Neural crest cell (in vitro differentiated cells): ENCODE data around the gene PTGFR. TPM values are rescaled to one million over a fixed set of nuclear protein-coding genes. Genes with fewer than 3 reads are reported as not detected.

ENCODE experiments used
- DNase-seq: peaks from one replicate; pipeline ENCODE4 v3.0.0; 2021; ENCODE audit warnings: low read depth, mixed read lengths, low spot score
- H3K27ac Mint-ChIP-seq: one replicate; pipeline ENCODE4 v1.8.0; 2021; ENCODE audit warnings: mild to moderate bottlenecking, mixed read lengths; ENCODE audit not compliant: unreplicated experiment
- H3K27me3 Mint-ChIP-seq: 2 replicates; pipeline ENCODE4 v1.8.0; 2021; ENCODE audit warnings: low read depth, mild to moderate bottlenecking, mixed read lengths
- H3K36me3 Mint-ChIP-seq: 2 replicates; pipeline ENCODE4 v1.8.0; 2021; ENCODE audit warnings: low read depth, mild to moderate bottlenecking, mixed read lengths
- H3K4me1 Mint-ChIP-seq: 2 replicates; pipeline ENCODE4 v1.8.0; 2021; ENCODE audit warnings: mixed read lengths
- H3K4me3 Mint-ChIP-seq: one replicate; pipeline ENCODE4 v1.8.0; 2021; ENCODE audit warnings: mild to moderate bottlenecking, mixed read lengths
- H3K9me3 Mint-ChIP-seq: 2 replicates; pipeline ENCODE4 v1.8.0; 2021; ENCODE audit warnings: mixed read lengths
- long read RNA-seq: library from polyadenylated mRNA; unstranded; transcript quantifications from one replicate; pipeline ENCODE4 v2.0.0, GENCODE V29; 2020
- total RNA-seq: library from RNA; stranded (reverse); gene quantifications from 2 replicates; pipeline ENCODE4 v1.2.1, GENCODE V29; 2021
- TF ChIP-seq, protein P1 (sequence below): fragments of 200-600 bp; sonication (generic); conservative IDR thresholded peaks from 2 replicates; pipeline ENCODE4 v1.5.0; 2021; ENCODE audit warnings: antibody characterized with exemption, mild to moderate bottlenecking

PTGFR gene, protein sequence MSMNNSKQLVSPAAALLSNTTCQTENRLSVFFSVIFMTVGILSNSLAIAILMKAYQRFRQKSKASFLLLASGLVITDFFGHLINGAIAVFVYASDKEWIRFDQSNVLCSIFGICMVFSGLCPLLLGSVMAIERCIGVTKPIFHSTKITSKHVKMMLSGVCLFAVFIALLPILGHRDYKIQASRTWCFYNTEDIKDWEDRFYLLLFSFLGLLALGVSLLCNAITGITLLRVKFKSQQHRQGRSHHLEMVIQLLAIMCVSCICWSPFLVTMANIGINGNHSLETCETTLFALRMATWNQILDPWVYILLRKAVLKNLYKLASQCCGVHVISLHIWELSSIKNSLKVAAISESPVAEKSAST
- total RNA-seq: 0.07 and 0.32 TPM in 2 replicates
- long read RNA-seq, full-length matches to known transcripts: 1 of 1 reads
- long read RNA-seq, partial matches to known transcripts: 0 of 1 reads
- long read RNA-seq, other reads (novel, unspliced or antisense): 0 of 1 reads

DNA sequence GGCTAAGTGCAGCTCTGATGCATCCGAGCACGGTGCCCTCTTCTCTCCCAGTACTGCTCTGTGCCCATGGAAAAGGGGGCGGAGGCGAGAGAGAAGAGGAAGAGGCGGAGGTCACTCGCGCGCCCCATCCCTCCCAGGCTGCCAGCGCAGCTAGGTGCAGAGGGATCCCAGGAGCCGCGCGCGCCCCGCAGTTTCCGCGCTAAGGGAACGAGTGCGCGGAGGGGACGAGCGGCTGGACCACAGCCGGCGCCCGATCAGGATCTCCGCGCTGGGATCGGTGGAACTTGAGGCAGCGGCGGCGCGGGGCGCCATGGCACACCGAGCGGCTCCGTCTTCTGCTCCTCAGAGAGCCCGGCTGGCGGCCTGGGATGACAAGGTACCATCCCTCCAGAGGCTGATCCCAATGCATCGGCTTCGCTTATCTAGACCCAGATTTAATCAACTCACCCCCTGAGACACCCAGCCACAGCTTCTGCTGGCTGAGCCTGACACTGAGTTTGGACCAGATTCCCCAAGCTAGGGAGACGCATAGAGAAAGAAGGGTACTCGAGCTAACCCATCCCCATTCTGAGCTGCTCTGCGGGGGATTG is at the start of gene PTGFR:
PTGFR (plus strand) TSS at position 114 of the 590 bp plus-strand sequence. CDS start 1,770 bp downstream, outside the sequence.
- DNase-seq: peak; percentile 14
- no peaks in the 10 kb centered on the region for H3K36me3 Mint-ChIP-seq
- H3K4me3 Mint-ChIP-seq: peak within 1 kb of the TSS; percentile 88
- peaks cover 4% of the 10 kb centered on the region for H3K9me3 Mint-ChIP-seq
- H3K27ac Mint-ChIP-seq: no peak within 1 kb of the TSS
- TF ChIP-seq, protein P1, sequence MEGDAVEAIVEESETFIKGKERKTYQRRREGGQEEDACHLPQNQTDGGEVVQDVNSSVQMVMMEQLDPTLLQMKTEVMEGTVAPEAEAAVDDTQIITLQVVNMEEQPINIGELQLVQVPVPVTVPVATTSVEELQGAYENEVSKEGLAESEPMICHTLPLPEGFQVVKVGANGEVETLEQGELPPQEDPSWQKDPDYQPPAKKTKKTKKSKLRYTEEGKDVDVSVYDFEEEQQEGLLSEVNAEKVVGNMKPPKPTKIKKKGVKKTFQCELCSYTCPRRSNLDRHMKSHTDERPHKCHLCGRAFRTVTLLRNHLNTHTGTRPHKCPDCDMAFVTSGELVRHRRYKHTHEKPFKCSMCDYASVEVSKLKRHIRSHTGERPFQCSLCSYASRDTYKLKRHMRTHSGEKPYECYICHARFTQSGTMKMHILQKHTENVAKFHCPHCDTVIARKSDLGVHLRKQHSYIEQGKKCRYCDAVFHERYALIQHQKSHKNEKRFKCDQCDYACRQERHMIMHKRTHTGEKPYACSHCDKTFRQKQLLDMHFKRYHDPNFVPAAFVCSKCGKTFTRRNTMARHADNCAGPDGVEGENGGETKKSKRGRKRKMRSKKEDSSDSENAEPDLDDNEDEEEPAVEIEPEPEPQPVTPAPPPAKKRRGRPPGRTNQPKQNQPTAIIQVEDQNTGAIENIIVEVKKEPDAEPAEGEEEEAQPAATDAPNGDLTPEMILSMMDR: no peak
- H3K4me1 Mint-ChIP-seq: peaks cover 15% of the 10 kb centered on the region
- peaks cover 91% of the 10 kb centered on the region for H3K27me3 Mint-ChIP-seq

DNA sequence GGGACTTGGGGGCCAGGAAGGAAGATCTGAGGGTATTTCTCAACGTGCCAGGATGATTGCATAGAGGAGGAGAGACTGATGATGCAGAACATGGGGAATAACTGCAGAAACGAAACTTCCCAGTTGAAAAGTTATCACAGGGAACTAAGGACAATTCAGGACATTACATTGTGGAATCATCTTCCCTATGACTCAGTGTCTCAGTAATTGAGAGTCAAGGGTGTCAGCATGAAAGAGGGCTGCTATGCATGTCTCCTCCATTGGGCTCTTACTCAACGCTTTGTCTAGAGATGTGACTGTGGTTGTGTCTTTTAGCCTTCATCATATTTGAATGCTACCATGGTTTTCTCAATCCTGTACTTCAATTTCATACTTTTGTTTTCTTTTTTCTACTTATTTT is 48.9 kb upstream of the PTGFR start:
- DNase-seq: no peak
- Mint-ChIP-seq H3K4me1 (peaks cover 3% of the 10 kb centered on the region), H3K27ac (no peak overlapping the region), H3K9me3 (no peaks in the 10 kb centered on the region), H3K27me3 (no peaks in the 10 kb centered on the region), H3K36me3 (no peaks in the 10 kb centered on the region), H3K4me3 (no peak overlapping the region)
- TF ChIP-seq, protein P1: no peak

DNA sequence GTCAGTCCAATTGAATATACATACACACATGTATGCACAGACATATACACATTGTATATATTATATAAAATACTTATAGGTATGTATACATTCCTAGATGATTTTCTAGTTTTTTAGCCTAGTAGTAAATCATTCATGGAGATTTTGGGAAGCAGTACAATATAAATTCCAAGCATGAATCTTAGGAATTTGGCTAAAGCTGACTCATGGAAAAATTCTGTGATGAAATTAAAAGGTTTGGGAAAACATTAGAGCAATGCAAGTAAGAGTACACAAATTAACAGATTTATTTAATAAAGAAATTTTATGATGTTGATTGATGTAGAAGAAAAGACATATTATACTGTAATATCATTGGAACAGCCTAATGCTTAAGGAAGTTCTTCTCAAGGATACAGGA is 43.7 kb upstream of the PTGFR start:
- Mint-ChIP-seq H3K27ac (no peak overlapping the region), H3K36me3 (no peaks in the 10 kb centered on the region), H3K27me3 (no peaks in the 10 kb centered on the region), H3K4me3 (no peak overlapping the region), H3K9me3 (no peaks in the 10 kb centered on the region), H3K4me1 (peaks cover 3% of the 10 kb centered on the region)
- TF ChIP-seq, protein P1: no peak
- no peak for DNase-seq

DNA sequence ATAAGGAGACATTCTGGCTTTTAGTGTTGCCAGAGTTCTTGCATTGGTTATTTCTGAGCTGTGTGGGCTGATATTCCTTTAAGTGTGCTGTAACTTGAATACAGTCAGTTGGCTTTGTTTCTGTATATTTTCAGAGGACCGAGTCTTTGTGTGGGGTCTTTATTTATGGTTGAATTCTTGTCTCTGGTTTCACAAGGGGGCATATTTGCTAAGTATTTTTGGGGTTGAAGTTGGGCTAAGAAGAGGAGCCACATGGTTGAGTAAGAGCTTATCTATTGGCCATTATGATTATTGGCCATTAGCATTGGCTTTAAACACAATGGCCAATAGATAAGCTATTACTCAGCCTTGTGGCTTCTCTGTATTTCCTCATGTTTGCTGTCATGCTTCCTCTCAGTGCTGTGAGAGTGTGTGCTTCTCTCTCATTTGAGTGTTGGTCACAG is 26.3 kb upstream of the PTGFR start:
- Mint-ChIP-seq H3K4me1 (no peaks in the 10 kb centered on the region), H3K4me3 (no peak overlapping the region), H3K36me3 (peaks cover 5% of the 10 kb centered on the region), H3K27ac (no peak overlapping the region), H3K9me3 (peaks cover 39% of the 10 kb centered on the region), H3K27me3 (no peaks in the 10 kb centered on the region)
- no peak for DNase-seq
- TF ChIP-seq, protein P1: no peak

DNA sequence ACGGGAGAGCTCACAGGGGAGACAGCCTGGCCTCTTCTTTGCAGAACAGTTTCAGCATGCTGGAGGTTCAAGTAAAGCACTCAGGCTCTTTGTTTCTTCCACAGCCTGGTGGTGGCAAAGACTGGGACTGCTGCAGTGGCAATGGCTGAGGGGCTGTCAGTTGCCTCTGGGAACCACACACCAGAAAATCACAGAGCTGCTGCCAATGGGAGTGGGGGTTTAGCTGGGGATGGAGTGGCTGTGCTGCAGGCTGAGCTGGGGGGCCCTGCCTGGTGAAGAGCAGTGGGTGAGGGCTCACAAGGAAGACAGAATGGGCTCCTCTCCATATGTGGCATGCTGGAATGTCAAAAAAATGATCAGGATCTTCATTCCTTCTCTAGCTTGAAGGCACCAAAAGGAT is 25.6 kb upstream of the PTGFR start:
- Mint-ChIP-seq H3K27me3 (no peaks in the 10 kb centered on the region), H3K4me1 (no peaks in the 10 kb centered on the region), H3K4me3 (no peak overlapping the region), H3K9me3 (peaks cover 34% of the 10 kb centered on the region), H3K27ac (no peak overlapping the region), H3K36me3 (peaks cover 5% of the 10 kb centered on the region)
- TF ChIP-seq, protein P1: no peak
- no peak for DNase-seq
